Uterus (tissue), 2 donors: ENCODE results near the gene ZNF236.

Experiments
- CTCF ChIP-seq, 4 experiments: fragments of 200-600 bp in 2 of 4; fragments of 450-650 bp in 2 of 4; sonication (generic) in 2 of 4; IDR thresholded peaks; one replicate each; pipeline ENCODE4 v1.5.1; 2016 to 2019; ENCODE audit warnings: antibody characterized with exemption in 4 of 4, mild to moderate bottlenecking in 2 of 4, moderate library complexity in 1 of 4
- POLR2A ChIP-seq, 2 donors: fragments of 450-650 bp; IDR thresholded peaks; one replicate each; pipeline ENCODE4 v1.6.1; 2016; ENCODE audit warnings: antibody characterized with exemption in 2 of 2, mild to moderate bottlenecking in 1 of 2, moderate library complexity in 1 of 2

- TF ChIP-seq CTCF (IDR thresholded peaks at IDR 0.05), result no peak
- TF ChIP-seq POLR2A (IDR thresholded peaks at IDR 0.05), result no peak
These were observed 5.1 kb downstream of the ZNF236 start for GRCh38 chr18:76827205-76828200.
